ENCODE results near the gene ECHS1. TPM values are rescaled to one million over a fixed set of nuclear protein-coding genes. Genes with fewer than 3 reads are reported as not detected.
A peak's percentile ranks its signal among the peaks of the same experiment; 100 is the strongest.

Gene ECHS1
- total and polyA plus RNA-seq, 9 of the 15 experiments (the other 6 are each of a cell fraction or from before 2014, with no cell fraction given) = 16.6 to 100 (median 68.1) TPM

DNA sequence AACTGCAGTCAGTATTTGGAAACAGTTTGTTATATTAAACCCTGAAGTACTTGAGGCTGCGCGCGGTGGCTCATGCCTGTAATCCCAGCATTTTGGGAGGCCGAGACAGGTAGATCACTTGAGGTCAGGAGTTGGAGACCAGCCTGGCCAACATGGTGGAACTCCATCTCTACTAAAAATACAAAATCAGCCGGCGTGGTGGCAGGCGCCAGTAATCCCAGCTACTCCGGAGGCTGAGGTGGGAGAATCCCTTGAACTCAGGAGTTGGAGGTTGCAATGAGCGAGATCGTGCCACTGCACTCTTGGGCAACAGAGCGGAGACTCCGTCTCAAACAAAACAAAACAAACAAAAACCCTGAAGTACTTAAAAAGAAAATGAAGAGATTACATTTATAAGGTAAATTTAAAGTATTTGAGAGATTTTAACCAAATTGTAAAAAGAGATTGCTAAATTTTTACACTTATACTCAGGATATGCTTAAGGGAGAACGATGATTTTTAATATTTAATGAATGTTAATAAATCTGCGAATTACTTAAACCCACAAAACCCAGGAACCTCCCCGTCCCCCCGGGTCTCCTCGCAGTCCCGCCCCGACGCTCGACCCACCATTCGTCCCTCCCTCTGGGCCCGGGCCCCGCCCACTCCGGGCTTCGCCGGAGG lies 20.4 kb upstream of the ECHS1 start:
- TF ChIP-seq SRSF7 (optimal IDR thresholded peaks at IDR 0.05; ENCODE audit: low read depth, low read length) = no peak
- TF ChIP-seq, protein P1, sequence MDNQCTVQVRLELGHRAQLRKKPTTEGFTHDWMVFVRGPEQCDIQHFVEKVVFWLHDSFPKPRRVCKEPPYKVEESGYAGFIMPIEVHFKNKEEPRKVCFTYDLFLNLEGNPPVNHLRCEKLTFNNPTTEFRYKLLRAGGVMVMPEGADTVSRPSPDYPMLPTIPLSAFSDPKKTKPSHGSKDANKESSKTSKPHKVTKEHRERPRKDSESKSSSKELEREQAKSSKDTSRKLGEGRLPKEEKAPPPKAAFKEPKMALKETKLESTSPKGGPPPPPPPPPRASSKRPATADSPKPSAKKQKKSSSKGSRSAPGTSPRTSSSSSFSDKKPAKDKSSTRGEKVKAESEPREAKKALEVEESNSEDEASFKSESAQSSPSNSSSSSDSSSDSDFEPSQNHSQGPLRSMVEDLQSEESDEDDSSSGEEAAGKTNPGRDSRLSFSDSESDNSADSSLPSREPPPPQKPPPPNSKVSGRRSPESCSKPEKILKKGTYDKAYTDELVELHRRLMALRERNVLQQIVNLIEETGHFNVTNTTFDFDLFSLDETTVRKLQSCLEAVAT (IDR thresholded peaks at IDR 0.05) = no peak
- TF ChIP-seq, protein P2, sequence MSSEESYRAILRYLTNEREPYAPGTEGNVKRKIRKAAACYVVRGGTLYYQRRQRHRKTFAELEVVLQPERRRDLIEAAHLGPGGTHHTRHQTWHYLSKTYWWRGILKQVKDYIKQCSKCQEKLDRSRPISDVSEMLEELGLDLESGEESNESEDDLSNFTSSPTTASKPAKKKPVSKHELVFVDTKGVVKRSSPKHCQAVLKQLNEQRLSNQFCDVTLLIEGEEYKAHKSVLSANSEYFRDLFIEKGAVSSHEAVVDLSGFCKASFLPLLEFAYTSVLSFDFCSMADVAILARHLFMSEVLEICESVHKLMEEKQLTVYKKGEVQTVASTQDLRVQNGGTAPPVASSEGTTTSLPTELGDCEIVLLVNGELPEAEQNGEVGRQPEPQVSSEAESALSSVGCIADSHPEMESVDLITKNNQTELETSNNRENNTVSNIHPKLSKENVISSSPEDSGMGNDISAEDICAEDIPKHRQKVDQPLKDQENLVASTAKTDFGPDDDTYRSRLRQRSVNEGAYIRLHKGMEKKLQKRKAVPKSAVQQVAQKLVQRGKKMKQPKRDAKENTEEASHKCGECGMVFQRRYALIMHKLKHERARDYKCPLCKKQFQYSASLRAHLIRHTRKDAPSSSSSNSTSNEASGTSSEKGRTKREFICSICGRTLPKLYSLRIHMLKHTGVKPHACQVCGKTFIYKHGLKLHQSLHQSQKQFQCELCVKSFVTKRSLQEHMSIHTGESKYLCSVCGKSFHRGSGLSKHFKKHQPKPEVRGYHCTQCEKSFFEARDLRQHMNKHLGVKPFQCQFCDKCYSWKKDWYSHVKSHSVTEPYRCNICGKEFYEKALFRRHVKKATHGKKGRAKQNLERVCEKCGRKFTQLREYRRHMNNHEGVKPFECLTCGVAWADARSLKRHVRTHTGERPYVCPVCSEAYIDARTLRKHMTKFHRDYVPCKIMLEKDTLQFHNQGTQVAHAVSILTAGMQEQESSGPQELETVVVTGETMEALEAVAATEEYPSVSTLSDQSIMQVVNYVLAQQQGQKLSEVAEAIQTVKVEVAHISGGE (CRISPR knock-in tag; IDR thresholded peaks at IDR 0.05) = 0 out of 6 replicates have a peak, but pooled peaks of 1 of the 3 experiments have one; percentile 13
- TF ChIP-seq FOSL1 (tag; conservative IDR thresholded peaks at IDR 0.05) = 0 out of 2 replicates have a peak, but pooled peaks have one; percentile 4
- TF ChIP-seq NR2C2 (CRISPR knock-in tag; IDR thresholded peaks at IDR 0.05) = no peak
- 0 out of 2 replicates have a peak, but pooled peaks have one; percentile 85 for TF ChIP-seq NR2C2 (tag; IDR thresholded peaks at IDR 0.05)
- TF ChIP-seq, protein P3, sequence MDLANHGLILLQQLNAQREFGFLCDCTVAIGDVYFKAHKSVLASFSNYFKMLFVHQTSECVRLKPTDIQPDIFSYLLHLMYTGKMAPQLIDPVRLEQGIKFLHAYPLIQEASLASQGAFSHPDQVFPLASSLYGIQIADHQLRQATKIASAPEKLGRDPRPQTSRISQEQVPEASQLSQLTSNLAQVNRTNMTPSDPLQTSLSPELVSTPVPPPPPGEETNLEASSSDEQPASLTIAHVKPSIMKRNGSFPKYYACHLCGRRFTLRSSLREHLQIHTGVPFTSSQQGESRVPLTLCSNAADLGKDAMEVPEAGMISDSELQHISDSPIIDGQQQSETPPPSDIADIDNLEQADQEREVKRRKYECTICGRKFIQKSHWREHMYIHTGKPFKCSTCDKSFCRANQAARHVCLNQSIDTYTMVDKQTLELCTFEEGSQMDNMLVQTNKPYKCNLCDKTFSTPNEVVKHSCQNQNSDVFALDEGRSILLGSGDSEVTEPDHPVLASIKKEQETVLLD (IDR thresholded peaks at IDR 0.05) = 0 out of 2 replicates have a peak, but pooled peaks have one; percentile 54
- no peak overlapping the region; the same call in 1 of the 2 replicates for H2AFZ ChIP-seq (ENCODE audit: low read depth, low read length)
- peaks cover 17 to 59% of the 10 kb centered on the region in 2 experiments for H3K4me1 ChIP-seq (replicated peaks in 1 of 2; ENCODE audit: control insufficient read depth in 2 of 2, insufficient read depth in 2 of 2, low read length in 2 of 2)
- BruUV-seq (replicated peaks) = no TSS peak
- DNase-seq (ENCODE audit: extremely low read depth in 1 of 4, low spot score in 3 of 4) = no peak
- in situ Hi-C loops (cut with MboI) (no loop called here), intact Hi-C loops (cut with micrococcal nuclease) (loop anchor here (5.0 to 10.0 kb wide), 2 partner anchors 36 to 69 kb away; partner anchors contain the start of gene FUOM)
- no peak for ATAC-seq
- no peaks in the 10 kb centered on the region for H3K27me3 ChIP-seq (ENCODE audit: control insufficient read depth in 2 of 2, insufficient read depth in 2 of 2, low read length in 2 of 2)
- H3K27ac ChIP-seq (ENCODE audit: extremely low read depth, low read depth, low read length) = peak overlapping the region; percentile 40; the same call in 2 of the 3 replicates
- H4K20me1 ChIP-seq (replicated peaks; ENCODE audit: control insufficient read depth, insufficient read depth, low read length) = no peaks in the 10 kb centered on the region
- no peaks in the 10 kb centered on the region for H3K9me1 ChIP-seq (ENCODE audit: control insufficient read depth, insufficient read depth, low read length)
- 25% methylated on average over 23 of the region's 27 CpGs for WGBS (ENCODE audit: insufficient coverage, low coverage, missing lambda C conversion rate)
- no peak overlapping the region; the same call in 1 of the 2 replicates for H3K4me3 ChIP-seq
- no peak for FAIRE-seq
- no peaks in the 10 kb centered on the region for H3K9me3 ChIP-seq (replicated peaks; ENCODE audit: control insufficient read depth, insufficient read depth, low read depth, low read length)
- peak overlapping the region; percentile 43 to 46; a peak in 3 of 4 replicates for H3K9ac ChIP-seq (ENCODE audit: insufficient read depth in 1 of 2, low read depth in 2 of 2, low read length in 2 of 2)
- no peak overlapping the region; the same call in 1 of the 2 replicates for H3K4me2 ChIP-seq (ENCODE audit: insufficient read depth, low read length)
- POLR2A ChIA-PET = no interaction called here
- peaks cover 22% of the 10 kb centered on the region; the same call in 1 of the 3 replicates for H3K36me3 ChIP-seq (ENCODE audit: control insufficient read depth, insufficient read depth, low read length)
- CTCF ChIA-PET (ENCODE audit: low intra/inter-chr PET ratio) = no interaction called here
- H3K79me2 ChIP-seq (ENCODE audit: control insufficient read depth, insufficient read depth, low read length) = peaks cover 20% of the 10 kb centered on the region
